GM21526 (cell line): Measurements from ENCODE around the gene ANKZF1.

ENCODE experiments used
- ATAC-seq: cut with Tn5 transposase; IDR thresholded peaks from one replicate; pipeline ENCODE4 v1.9.1; 2021; ENCODE audit warnings: moderate library complexity; ENCODE audit not compliant: unreplicated experiment, low FRiP score

ANKZF1 gene

DNA sequence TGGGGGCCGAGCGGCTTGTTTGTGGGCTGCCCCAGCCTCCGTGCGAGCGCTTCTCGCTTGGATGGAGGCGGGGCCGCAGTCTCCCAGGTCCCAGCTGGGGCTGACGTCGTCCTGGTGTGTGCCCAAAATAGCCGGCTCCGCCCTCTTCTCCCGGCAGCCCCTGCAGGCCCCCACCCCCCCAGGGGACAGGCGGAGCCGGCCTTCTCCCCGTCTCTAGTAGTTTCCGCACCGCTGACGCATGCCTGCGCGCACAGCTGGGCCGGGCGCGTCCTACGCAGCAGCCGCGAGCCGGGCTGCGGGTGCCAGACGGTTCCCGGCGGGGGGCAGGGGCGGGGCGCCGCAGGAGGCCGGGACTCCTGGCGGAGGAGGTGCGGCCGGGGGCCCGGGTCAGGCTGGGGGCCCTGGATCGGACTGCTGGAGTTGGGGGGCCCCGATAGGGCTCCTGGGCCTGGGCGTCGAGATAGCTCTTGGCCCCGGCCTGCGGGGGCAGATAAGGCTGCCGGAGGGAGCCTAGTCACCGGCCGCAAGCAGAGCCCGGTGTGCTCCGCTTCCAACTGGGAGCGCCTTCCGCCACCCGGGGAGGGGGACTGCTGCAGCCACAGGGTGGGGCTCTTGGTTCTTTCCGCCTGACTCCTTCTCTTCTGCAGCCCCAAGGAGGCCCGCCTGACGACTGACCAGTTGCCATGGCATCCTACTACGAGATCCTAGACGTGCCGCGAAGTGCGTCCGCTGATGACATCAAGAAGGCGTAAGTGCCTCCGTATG lies 49.7 kb downstream of the ANKZF1 start, which contains the start of gene DNAJB2:
Gene DNAJB2, plus strand, starts transcription at position 216 of the 765 bp plus-strand sequence. Its CDS starts 468 bp downstream, at position 684.
- peak; percentile 85 for ATAC-seq

- ATAC-seq = no peak
Measured at GRCh38 chr2:219279916-219280516, 50.4 kb downstream of the ANKZF1 start.

GRCh38 chr2:219280651-219281050 lies 51.0 kb downstream of the ANKZF1 start:
- ATAC-seq = no peak

DNA sequence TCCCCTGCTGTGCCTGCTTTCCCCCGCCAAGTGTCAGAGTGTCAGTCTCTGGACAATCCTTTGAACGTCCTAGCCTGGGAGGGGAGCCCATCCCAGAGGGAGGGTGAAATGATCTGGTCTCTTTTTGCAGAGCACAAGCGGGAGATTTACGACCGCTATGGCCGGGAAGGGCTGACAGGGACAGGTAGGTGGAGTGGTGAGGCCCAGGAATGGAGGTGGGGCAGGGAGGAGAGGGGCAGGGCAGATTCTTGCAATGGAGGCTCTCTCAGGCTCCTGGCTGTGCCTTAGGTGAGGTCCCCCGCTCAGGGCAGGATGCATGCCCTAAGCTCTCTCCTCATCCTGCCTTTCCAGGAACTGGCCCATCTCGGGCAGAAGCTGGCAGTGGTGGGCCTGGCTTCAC lies 52.0 kb downstream of the ANKZF1 start:
- no peak for ATAC-seq

DNA sequence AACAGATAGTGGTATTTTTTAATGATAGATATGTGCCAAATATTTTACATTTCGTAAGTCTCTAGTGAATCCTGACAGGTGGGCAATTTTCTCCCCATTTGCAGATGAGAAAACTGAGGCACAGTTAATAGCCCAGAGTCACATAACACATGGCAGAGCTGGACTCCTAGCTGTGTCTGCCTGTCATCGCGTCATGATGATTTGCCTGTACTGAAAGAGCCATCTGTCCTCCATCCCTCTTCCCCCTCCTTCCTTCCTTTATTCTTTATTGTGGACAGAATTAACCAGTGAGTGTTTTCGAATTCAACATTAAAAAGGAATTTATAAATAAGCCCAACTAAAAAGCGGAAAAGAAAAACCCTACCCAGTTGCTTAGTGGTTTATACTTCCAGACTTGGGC lies 52.8 kb downstream of the ANKZF1 start:
- no peak for ATAC-seq

GRCh38 chr2:219282943-219283581 lies 53.5 kb downstream of the ANKZF1 start:
- no peak for ATAC-seq

DNA sequence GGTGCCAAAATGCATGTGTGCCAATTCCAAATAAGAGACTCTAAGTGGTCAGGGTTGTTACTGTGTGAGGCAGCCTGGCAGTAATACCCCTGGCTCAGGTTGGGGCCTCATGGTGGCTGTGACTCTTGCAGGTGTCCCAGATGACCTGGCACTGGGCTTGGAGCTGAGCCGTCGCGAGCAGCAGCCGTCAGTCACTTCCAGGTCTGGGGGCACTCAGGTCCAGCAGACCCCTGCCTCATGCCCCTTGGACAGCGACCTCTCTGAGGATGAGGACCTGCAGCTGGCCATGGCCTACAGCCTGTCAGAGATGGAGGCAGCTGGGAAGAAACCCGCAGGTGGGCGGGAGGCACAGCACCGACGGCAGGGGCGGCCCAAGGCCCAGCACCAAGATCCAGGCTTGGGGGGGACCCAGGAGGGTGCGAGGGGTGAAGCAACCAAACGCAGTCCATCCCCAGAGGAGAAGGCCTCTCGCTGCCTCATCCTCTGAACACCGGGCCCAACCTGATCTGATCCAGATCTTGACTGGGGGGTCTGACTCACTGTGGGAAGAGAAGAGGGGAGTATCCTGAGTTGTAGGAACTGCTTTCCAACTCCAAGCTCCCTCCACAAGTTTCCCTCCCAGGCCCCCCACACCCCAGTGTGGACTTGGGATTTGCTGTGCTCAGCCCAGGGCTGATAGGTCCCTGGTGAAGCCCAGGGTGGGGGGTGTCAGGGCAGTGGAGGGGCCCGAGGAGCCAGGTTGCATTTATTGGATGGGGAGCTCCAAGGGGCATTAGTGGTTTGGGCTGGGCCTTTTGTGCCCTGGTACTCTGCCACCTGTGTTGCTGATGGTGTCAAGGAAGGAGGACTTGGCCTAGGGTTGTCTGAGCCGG lies 55.1 kb downstream of the ANKZF1 start:
- ATAC-seq = no peak

GRCh38 chr2:219285373-219285735 lies 55.7 kb downstream of the ANKZF1 start:
- no peak for ATAC-seq

DNA sequence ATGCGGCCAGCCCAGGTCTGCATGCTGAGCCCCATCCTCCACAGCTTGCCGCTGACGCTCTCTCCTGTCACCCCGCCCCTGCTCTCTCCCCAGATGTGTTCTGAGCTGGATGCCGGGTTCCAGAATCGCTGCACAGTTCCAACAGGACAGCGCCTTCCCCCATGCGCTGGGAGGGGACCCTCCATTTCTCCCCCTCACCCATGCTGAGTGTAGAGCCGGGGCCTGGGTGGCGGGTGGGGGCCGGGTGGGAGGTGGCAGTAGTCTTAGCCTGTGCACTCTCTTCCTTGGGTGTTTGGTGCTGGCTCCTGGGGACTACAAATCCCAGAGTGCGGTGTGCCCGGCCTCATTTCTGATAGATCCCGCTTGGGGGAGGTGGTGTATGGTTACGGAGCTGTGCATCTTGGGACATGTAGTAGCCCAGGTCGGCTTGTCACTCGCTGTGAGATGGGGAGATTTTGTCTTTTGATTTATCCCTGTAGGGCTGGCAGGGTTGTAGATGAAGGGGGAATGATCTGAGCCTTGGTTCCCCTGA lies 56.4 kb downstream of the ANKZF1 start:
- no peak for ATAC-seq
